HepG2 (cell line): ENCODE measurements around the gene STMN3. TPM values are rescaled to one million over a fixed set of nuclear protein-coding genes. Genes with fewer than 3 reads are reported as not detected.

Source experiments
- ATAC-seq: fragments of 200-7000 bp; cut with Tn5 transposase; 3 replicates; pipeline ENCODE4 v1.9.1; 2020; ENCODE audit warnings: mild to moderate bottlenecking, moderate library complexity
- BruUV-seq: library from RNA; stranded (reverse); fragments of 400-500 nt; replicated peaks from 2 replicates; lab custom pipeline; 2021; lab: Mats Ljungman, UMichigan
- CTCF ChIA-PET: fragments of 300-600 bp; formaldehyde crosslinking; extraction: SDS; loops from one replicate; lab custom pipeline; 2021; ENCODE audit warnings: low total read pairs, inconsistent platforms, low intra/inter-chr PET ratio; lab: Yijun Ruan, JAX
- POLR2A ChIA-PET: fragments of 350-600 bp; sonication (Branson Sonifier 250); formaldehyde crosslinking; loops from one replicate; lab custom pipeline; 2020; ENCODE audit warnings: antibody characterized with exemption, inconsistent platforms; lab: Yijun Ruan, JAX
- DNase-seq: peaks from one replicate; pipeline ENCODE4 v3.0.0-alpha.2; 2015; ENCODE audit warnings: low spot score
- FAIRE-seq: peaks from 3 replicates; lab custom pipeline; 2011; peaks lifted over from hg19 to GRCh38; lab: Jason Lieb, UNC
- H2AFZ ChIP-seq: one replicate; pipeline ENCODE4 v1.6.1; 2011; ENCODE audit warnings: low read length, inconsistent platforms
- H3K27ac ChIP-seq: fragments of 300-600 bp; 3 replicates; pipeline ENCODE4 v1.8.0; 2011; ENCODE audit warnings: mixed run types, mild to moderate bottlenecking, mixed read lengths, low read length, inconsistent platforms; ENCODE audit not compliant: insufficient read depth; ENCODE audit errors: extremely low read length
- H3K27me3 ChIP-seq, 2 experiments: fragments of 200-600 bp in 1 of 2; 2 replicates in 1 of 2; 3 replicates in 1 of 2; pipeline versions ENCODE4 v1.6.0 to v1.8.0; 2011; ENCODE audit warnings: low read length in 2 of 2, mild to moderate bottlenecking in 2 of 2, moderate library complexity in 2 of 2, inconsistent platforms in 1 of 2; ENCODE audit not compliant: insufficient read depth in 2 of 2, control insufficient read depth in 1 of 2
- H3K36me3 ChIP-seq, 2 experiments: fragments of 200-600 bp in 1 of 2; replicated peaks in 1 of 2; 2 replicates in 1 of 2; 3 replicates in 1 of 2; pipeline versions ENCODE4 v1.5.1 to v1.8.0; 2011; ENCODE audit warnings: low read length in 2 of 2, inconsistent platforms in 1 of 2; ENCODE audit not compliant: insufficient read depth in 2 of 2, control insufficient read depth in 1 of 2
- H3K4me1 ChIP-seq: 2 replicates; pipeline ENCODE4 v1.5.1; 2012; ENCODE audit warnings: low read length, inconsistent platforms; ENCODE audit not compliant: insufficient read depth
- H3K4me2 ChIP-seq: 2 replicates; pipeline ENCODE4 v1.6.0; 2011; ENCODE audit warnings: low read depth, low read length, inconsistent platforms
- H3K4me3 ChIP-seq, 3 experiments: fragments of 200-600 bp in 1 of 3; sonication (generic), shearing (Covaris generic) in 1 of 3; replicated peaks in 1 of 3; 2 replicates each; pipeline ENCODE4 v1.5.1; 2011 to 2016; ENCODE audit warnings: low read length in 3 of 3, inconsistent platforms in 2 of 3, low read depth in 2 of 3, mild to moderate bottlenecking in 2 of 3, control low read depth in 1 of 3, mixed read lengths in 1 of 3; ENCODE audit not compliant: insufficient read depth in 1 of 3
- H3K79me2 ChIP-seq: one replicate; pipeline ENCODE4 v1.6.1; 2011; ENCODE audit warnings: low read length, inconsistent platforms; ENCODE audit not compliant: insufficient read depth
- H3K9ac ChIP-seq: 2 replicates; pipeline ENCODE4 v1.6.0; 2011; ENCODE audit warnings: mild to moderate bottlenecking, low read depth, low read length, inconsistent platforms; ENCODE audit not compliant: insufficient read depth
- H3K9me3 ChIP-seq: 2 replicates; pipeline ENCODE4 v1.5.1; 2012; ENCODE audit warnings: mild to moderate bottlenecking, low read length
- H4K20me1 ChIP-seq: 2 replicates; pipeline ENCODE4 v1.6.0; 2011; ENCODE audit warnings: inconsistent platforms, mild to moderate bottlenecking, low read length, moderate library complexity; ENCODE audit not compliant: insufficient read depth
- HNF4G ChIP-seq, 2 experiments: sonication (generic) in 1 of 2; formaldehyde crosslinking in 1 of 2; IDR thresholded peaks; 2 replicates each; pipeline versions ENCODE4 v1.4.0 to v1.6.1; 2011 to 2020; ENCODE audit warnings: borderline replicate concordance in 2 of 2, low read depth in 2 of 2, mild to moderate bottlenecking in 2 of 2, low read length in 1 of 2, missing genetic modification reagents in 1 of 2, moderate library complexity in 1 of 2
- NFRKB ChIP-seq: fragments of 450-650 bp; IDR thresholded peaks from 2 replicates; pipeline ENCODE4 v1.6.1; 2017
- NR2F6 ChIP-seq, 2 experiments: IDR thresholded peaks; 2 replicates each; pipeline ENCODE4 v1.6.1; 2016; ENCODE audit warnings: antibody characterized with exemption in 1 of 2, mild to moderate bottlenecking in 1 of 2
- RFX5 ChIP-seq: IDR thresholded peaks from 2 replicates; pipeline ENCODE4 v1.6.1; 2011; ENCODE audit warnings: low read depth, low read length, improper control_type of control experiment
- SAFB2 ChIP-seq: sonication (generic); formaldehyde crosslinking; IDR thresholded peaks from 2 replicates; pipeline ENCODE4 v1.5.1; 2020; ENCODE audit warnings: missing genetic modification reagents, low read depth, mild to moderate bottlenecking, borderline replicate concordance
- ZNF768 ChIP-seq: sonication (generic); formaldehyde crosslinking; IDR thresholded peaks from 2 replicates; pipeline ENCODE4 v1.4.0; 2020; ENCODE audit warnings: missing genetic modification reagents
- ZNF781 ChIP-seq: sonication (generic); formaldehyde crosslinking; IDR thresholded peaks from 2 replicates; pipeline ENCODE4 v1.5.1; 2020; ENCODE audit warnings: borderline replicate concordance, mild to moderate bottlenecking, missing genetic modification reagents; ENCODE audit errors: not compliant biosample characterization
- WGBS: methylation state at CpG from one replicate; pipeline ENCODE4 v1.1.6; 2017; ENCODE audit warnings: low lambda C conversion rate; 5-methylcytosine and 5-hydroxymethylcytosine counted together
- in situ Hi-C: cut with HindIII; loops from 2 replicates; pipeline ENCODE4 v1.10.0; 2017; ENCODE audit warnings: low pct_unique_long_range_greater_than_20kb; ENCODE audit not compliant: extremely low pct_ligation_motif_present
- intact Hi-C: fragments of 100-400 bp; cut with micrococcal nuclease; formaldehyde crosslinking; loops from one replicate; pipeline ENCODE4 v1.10.0; 2022; ENCODE audit not compliant: unreplicated experiment
- polyA plus RNA-seq, 8 experiments: library from polyadenylated mRNA; depleted of rRNA in 3 of 8; stranded (reverse) in 7 of 8; unstranded in 1 of 8; fragments of >200 nt; fragmentation: Illumina TruSeq in 4 of 8; extraction: Trizol in 4 of 8; gene quantifications; 2 replicates each; pipeline versions ENCODE4 v1.2.1 to v1.2.3, GENCODE V29; 2011 to 2016; ENCODE audit warnings: low read depth in 4 of 8, missing spikeins in 1 of 8, mixed read lengths in 1 of 8; ENCODE audit not compliant: insufficient read depth in 1 of 8
- total RNA-seq, 5 experiments: library from RNA; depleted of rRNA; stranded (reverse); fragments of >200 nt; fragmentation: Illumina TruSeq; extraction: Trizol; gene quantifications; 2 replicates each; pipeline ENCODE4 v1.2.3, GENCODE V29; 2016; ENCODE audit warnings: low read depth in 1 of 5
- TF ChIP-seq, protein P1 (sequence below), 2 experiments: sonication (generic) in 1 of 2; formaldehyde crosslinking in 1 of 2; IDR thresholded peaks; 2 replicates each; pipeline versions ENCODE4 v1.4.0 to v1.6.1; 2018 to 2020; ENCODE audit warnings: missing genetic modification reagents in 2 of 2, borderline replicate concordance in 1 of 2, low read depth in 1 of 2, mild to moderate bottlenecking in 1 of 2, missing biosample characterization in 1 of 2

STMN3 gene
- total and polyA plus RNA-seq, 2 of the 13 experiments (the other 11 are each of a cell fraction or from before 2014, with no cell fraction given): 21.0 to 48.3 TPM

DNA sequence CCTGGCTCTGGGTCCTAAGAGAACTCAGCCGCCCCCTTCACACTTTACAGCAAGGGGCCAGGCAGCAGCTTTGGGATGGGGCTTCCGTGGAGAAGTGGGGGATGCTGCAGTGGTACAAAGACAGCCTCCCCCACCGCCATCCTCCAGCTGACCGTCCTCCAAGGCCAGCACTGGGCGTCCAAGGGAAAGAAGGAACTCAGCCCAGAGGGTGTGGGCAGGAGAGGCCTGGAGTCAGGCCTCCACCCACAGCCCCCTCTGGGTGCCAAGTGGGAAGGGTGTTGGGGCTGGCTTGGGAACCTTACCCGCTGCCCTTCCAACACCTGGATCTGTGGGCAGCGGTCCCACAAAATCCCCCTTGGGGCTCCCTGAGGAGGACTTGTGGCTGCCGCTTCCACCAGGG, 13.1 kb downstream of the STMN3 start:
- in situ Hi-C loops: no loop called here
- H3K9ac ChIP-seq: no peak overlapping the region

More for the DNA sequence above, 13.1 kb downstream of the STMN3 start:
- ChIA-PET CTCF (no interaction called here), POLR2A (no interaction called here)
- Histone ChIP-seq H3K4me2 (no peak overlapping the region), H3K4me1 (peaks cover 22% of the 10 kb centered on the region), H3K36me3 (no peaks in the 10 kb centered on the region; a peak in 1 of 5 replicates), H3K9me3 (no peaks in the 10 kb centered on the region), H3K27me3 (no peaks in the 10 kb centered on the region; a peak in 1 of 5 replicates), H4K20me1 (no peaks in the 10 kb centered on the region), H3K79me2 (no peaks in the 10 kb centered on the region), H2AFZ (no peak overlapping the region), H3K27ac (no peak overlapping the region), H3K4me3 (no peak overlapping the region)
- intact Hi-C loops: no loop called here
- DNase-seq (no peak), ATAC-seq (no peak), FAIRE-seq (no peak)
- BruUV-seq: no TSS peak
- TF ChIP-seq HNF4G (IDR thresholded peaks at IDR 0.05; ENCODE audit: borderline replicate concordance, low read depth, low read length) (no peak), HNF4G (CRISPR knock-in tag; IDR thresholded peaks at IDR 0.05; ENCODE audit: borderline replicate concordance, low read depth) (no peak), ZNF768 (CRISPR knock-in tag) (peak; percentile 33; the same call in 1 of the 2 replicates), SAFB2 (CRISPR knock-in tag) (no peak), NR2F6 (IDR thresholded peaks at IDR 0.05) (no peak), NR2F6 (CRISPR knock-in tag; IDR thresholded peaks at IDR 0.05) (no peak), NFRKB (no peak), ZNF781 (CRISPR knock-in tag) (no peak), RFX5 (no peak)
- TF ChIP-seq, protein P1, sequence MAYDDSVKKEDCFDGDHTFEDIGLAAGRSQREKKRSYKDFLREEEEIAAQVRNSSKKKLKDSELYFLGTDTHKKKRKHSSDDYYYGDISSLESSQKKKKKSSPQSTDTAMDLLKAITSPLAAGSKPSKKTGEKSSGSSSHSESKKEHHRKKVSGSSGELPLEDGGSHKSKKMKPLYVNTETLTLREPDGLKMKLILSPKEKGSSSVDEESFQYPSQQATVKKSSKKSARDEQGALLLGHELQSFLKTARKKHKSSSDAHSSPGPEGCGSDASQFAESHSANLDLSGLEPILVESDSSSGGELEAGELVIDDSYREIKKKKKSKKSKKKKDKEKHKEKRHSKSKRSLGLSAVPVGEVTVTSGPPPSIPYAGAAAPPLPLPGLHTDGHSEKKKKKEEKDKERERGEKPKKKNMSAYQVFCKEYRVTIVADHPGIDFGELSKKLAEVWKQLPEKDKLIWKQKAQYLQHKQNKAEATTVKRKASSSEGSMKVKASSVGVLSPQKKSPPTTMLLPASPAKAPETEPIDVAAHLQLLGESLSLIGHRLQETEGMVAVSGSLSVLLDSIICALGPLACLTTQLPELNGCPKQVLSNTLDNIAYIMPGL (CRISPR knock-in tag; IDR thresholded peaks at IDR 0.05; ENCODE audit: borderline replicate concordance in 1 of 2, low read depth in 1 of 2): no peak
- WGBS: 89% methylated on average over 5 of the region's 8 CpGs
